A673 (cell line): Measurements from ENCODE around the gene SLC25A6.

Experiments used
- EZH2 ChIP-seq: fragments of 200-600 bp; sonication (generic); IDR thresholded peaks from 2 replicates; pipeline ENCODE4 v1.6.1; 2017; ENCODE audit warnings: borderline replicate concordance, low read depth, mild to moderate bottlenecking, mixed read lengths, antibody characterized with exemption, low read length; ENCODE audit not compliant: poor library complexity, severe bottlenecking
- TF ChIP-seq, protein P1 (sequence below): fragments of 300-800, 200-600 bp; sonication (generic); conservative IDR thresholded peaks from 2 replicates; pipeline ENCODE4 v1.5.1; 2017; ENCODE audit warnings: low read depth, mild to moderate bottlenecking, antibody characterized with exemption, low read length, moderate library complexity, mixed read lengths

DNA sequence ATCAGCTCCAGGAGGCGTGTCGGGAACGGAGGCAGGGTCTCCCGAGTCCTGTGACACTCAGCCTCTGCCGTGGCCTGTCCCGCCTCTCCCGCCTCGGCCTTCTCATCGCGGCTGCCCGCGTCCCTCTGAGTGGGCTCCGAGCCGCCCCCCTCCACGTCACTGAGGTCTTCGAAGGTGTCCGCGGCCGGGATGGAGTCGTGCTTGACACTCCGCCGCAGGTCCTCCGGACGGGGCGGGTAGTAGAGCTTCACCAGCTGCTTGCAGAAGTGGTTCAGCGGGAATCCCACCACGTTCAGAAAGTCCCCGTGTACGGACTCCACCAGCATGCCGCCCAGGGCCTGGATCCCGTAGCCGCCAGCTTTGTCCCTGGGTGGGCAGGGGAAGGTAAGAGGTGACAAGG is 35.8 kb upstream of the SLC25A6 start:
- TF ChIP-seq, protein P1, sequence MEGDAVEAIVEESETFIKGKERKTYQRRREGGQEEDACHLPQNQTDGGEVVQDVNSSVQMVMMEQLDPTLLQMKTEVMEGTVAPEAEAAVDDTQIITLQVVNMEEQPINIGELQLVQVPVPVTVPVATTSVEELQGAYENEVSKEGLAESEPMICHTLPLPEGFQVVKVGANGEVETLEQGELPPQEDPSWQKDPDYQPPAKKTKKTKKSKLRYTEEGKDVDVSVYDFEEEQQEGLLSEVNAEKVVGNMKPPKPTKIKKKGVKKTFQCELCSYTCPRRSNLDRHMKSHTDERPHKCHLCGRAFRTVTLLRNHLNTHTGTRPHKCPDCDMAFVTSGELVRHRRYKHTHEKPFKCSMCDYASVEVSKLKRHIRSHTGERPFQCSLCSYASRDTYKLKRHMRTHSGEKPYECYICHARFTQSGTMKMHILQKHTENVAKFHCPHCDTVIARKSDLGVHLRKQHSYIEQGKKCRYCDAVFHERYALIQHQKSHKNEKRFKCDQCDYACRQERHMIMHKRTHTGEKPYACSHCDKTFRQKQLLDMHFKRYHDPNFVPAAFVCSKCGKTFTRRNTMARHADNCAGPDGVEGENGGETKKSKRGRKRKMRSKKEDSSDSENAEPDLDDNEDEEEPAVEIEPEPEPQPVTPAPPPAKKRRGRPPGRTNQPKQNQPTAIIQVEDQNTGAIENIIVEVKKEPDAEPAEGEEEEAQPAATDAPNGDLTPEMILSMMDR, result no peak
- TF ChIP-seq EZH2, result no peak
